IPS DF 4.7 (cell line): ENCODE measurements around the gene PVALEF.

Experiments
- DNase-seq: peaks from one replicate; pipeline ENCODE4 v3.0.0-alpha.2; 2013; ENCODE audit warnings: low spot score; ENCODE audit errors: extremely low read depth

PVALEF gene

GRCh38 chr17:81165246-81166032, at the start of gene PVALEF:
TSS of gene PVALEF (plus strand) at chr17:81165507. CDS start at chr17:81181227, 15,720 bp downstream.
- DNase-seq: no peak

DNA sequence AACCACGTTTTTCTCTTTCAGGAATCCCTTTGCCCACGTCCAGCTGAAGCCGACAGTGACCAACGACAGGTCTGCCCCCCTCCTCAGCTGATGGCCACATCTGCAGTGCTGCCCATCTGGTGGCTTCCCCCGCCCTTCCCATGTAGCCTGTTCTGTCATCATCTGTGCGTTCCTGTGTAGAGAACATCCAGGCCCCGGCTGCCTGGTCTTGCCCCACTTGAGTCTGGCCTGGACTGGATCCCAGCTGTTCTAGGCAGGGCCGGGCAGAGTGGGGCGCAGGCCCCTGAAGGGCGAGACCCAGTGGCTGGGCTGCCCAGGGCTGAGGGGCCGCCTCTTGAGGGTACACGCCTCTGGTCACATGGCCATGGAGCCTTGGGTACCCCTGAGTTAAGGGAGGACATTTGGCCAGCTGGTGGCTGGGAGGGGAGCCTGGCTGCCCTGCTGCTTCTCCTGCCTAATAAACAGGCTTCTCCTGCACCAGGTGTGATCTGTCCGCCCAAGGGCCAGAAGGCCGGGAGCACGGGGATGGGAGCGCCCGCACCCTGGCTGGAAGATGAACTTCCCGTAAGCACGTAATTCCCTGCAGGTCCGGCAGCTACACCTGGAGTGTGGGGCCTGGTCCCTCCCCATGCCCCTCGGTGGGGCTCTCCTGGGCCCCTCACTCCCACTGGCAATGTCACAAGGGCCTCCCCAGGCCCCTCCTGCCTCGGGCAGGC, 49.4 kb upstream of the PVALEF start:
- DNase-seq: no peak

- DNase-seq: no peak
These were observed 48.6 kb upstream of the PVALEF start for GRCh38 chr17:81116704-81117103.

- DNase-seq: no peak
These were observed 47.6 kb upstream of the PVALEF start for GRCh38 chr17:81117672-81118198.

GRCh38 chr17:81118308-81119221, 46.7 kb upstream of the PVALEF start:
- no peak for DNase-seq

GRCh38 chr17:81119223-81120148, 45.8 kb upstream of the PVALEF start:
- peak; percentile 53 for DNase-seq

DNA sequence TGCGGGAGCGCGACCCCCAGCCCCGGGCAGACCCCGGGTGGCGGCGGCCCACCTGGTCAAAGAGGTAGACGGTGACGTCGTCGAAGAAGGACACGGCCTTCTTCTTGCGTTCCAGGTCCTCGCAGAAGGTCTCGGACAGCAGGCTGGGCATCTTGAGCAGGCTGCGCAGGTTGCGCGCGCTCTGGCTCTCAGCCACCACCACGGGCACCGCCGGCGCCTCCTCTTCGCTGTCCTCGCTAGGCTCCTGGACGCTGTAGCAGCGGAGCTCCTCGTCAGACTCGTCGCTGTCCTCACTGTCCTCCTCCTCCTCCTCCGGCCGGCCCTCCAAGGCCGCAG, 45.2 kb upstream of the PVALEF start:
- DNase-seq: no peak

- DNase-seq: no peak
These were observed 44.3 kb upstream of the PVALEF start for GRCh38 chr17:81120695-81121621.

DNA sequence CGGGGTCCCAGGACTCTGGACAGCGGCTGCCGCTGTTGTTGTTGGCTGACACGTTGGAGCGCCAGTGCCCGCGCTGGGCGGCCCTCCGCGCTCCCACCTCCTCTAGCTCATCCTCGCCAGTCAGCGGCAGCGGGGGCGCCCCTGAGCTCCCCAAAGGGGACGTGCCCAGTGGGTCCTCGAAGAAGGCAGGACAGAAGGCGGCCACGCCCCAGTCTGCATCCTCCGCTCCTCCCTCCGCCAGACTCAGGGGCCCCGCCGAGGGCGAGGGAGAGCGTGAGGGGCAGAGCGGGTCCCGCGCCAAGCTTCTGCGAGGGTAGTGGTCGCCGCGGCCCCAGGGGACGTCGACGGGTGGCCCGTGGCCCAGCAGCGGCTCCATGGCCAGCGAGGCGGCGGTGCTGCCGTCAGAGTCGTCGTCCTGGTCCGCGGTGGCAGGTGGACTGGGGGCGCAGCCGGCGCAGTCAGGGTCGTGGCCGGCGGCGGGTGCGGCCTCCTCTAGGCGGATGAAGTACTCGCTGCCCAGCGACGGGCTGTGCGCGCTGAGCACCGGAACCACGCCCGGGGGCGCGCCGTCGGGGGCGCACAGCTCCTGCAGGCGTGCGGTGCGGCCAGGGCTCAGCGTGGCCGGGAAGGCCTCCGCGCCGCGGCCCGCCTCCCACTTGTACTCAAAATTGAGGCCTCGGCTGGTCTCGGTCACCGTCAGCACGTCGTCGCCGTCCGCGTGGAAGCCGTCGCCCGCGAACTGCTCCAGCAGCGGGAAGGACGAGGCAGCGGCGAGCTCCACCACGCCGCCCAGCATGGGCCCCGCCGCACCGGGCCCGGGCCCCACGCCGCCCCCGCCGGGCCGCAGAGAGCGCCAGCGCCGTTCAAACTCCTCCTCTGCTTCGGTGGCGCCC, 43.2 kb upstream of the PVALEF start:
- no peak for DNase-seq

GRCh38 chr17:81123052-81124048, 42.0 kb upstream of the PVALEF start:
- no peak for DNase-seq

- no peak for DNase-seq
These were observed 40.9 kb upstream of the PVALEF start for GRCh38 chr17:81124377-81124776.

- DNase-seq: no peak
These were observed 39.7 kb upstream of the PVALEF start for GRCh38 chr17:81125573-81126081.

GRCh38 chr17:81126281-81127132, 38.8 kb upstream of the PVALEF start:
- no peak for DNase-seq

- no peak for DNase-seq
These were observed 38.2 kb upstream of the PVALEF start for GRCh38 chr17:81127133-81127455.

DNA sequence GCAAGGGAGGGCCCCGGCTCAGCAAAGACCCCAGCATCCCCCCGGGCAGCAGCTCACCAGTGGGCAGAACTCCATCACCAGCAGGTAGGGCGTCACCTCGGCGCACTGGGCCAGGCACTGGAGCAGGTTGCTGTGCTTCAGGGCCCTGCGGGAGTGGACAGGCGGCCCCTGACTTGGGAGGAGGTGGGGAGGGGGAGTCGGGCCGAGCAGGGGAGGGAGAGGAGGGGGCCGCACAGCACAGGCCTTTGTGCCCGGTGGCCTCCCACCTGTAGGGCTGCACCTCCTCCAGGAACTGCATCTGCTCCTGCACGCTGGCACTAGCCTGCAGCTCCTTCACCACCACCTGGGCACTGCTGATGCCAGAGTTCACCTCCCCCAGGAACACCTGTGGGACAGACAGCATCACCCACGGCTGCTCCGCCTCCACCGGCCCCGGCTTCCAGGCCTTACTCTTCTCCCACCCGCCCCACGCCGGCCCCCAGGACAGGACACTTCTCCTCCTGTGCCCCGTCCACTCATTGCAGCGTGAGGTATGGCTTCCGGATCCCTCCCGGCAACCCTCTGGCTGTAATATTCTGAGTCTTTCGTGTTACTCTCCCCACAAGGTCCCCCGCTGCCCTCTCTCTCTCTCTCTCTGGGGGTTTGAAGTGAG, 37.7 kb upstream of the PVALEF start:
- no peak for DNase-seq

DNA sequence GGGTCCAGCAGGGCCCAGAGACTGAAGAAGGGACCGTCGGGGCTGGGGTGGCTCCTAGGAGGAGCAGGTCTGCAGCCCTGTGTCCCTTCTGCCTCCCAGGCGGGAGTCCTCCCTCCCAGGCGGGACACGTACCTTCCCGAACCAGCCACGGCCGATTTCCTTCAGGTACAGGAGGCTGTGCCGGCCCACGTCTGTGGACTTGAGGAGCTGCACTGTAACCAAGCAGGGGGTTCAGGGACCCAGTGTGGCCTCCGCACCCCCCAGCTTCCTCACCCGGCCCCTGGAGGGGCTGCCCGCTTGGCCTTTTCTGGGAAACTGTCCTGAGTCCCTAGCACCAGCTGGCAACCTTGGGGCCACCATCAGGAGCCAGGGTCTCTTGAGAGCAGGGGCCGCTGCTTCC, 37.0 kb upstream of the PVALEF start:
- no peak for DNase-seq
